HG03103 (cell line): ENCODE results near the gene CALCOCO1.

Experiments used
- ATAC-seq: cut with Tn5 transposase; IDR thresholded peaks from one replicate; pipeline ENCODE4 v1.9.1; 2021; ENCODE audit warnings: low read depth; ENCODE audit not compliant: unreplicated experiment

The CALCOCO1 gene

GRCh38 chr12:53674977-53675700 lies 52.1 kb downstream of the CALCOCO1 start:
- no peak for ATAC-seq

DNA sequence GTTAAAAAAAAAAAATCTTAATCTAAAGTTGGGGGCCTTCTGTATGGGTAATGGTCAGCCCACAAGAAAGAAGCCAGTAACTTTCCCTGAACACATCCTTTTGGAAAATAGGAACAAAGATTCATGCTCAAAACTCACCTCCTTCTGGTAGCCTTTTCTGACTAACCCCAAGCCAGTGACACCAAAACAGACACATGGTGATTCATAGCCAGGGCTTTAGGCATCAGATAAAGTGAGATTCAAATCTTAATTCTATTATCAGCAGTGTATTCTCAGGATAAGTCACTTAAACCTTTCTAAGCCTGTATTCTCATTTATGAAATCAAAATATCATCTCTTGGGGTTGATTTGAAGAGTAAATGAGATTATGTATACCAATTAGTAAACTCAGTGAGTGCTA lies 56.3 kb downstream of the CALCOCO1 start:
- ATAC-seq, result no peak

DNA sequence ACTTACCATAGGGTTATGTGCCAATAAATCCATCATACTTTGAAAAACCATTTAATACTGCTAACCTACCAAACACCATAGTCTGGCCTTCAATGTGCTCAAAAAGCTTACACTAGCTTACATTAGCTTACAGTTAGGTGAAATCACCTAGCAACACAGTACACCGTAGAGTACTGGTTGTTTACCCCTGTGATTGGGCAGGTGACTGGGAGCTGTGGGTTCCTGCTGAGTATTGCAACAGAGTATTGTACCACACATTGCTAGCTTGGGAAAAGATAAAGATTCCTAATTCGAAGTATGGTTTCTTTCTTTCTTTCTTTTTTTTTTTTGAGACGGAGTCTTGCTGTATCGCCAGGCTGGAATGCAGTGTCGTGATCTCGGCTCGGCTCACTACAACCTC lies 56.9 kb downstream of the CALCOCO1 start:
- no peak for ATAC-seq

- no peak for ATAC-seq
Observed at GRCh38 chr12:53667080-53667479, 60.2 kb downstream of the CALCOCO1 start.

DNA sequence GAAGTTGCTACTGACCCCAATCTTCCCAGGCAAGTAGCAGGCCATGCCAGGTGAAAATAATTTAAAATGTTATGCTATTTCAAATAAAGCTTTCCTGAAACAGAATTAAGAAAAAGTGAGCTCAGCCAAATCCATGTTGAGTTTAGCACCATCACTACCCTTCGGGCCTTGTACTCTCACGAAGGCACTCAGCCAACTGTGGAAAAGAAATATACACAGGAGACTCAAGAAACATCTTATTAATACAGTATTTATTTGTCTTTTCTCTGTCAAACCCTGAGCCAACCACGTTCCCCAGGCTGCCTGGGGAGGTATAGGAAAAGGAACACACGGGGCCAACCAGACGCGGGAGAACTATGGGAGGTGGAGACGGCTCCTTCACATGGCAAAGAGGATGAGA lies 62.3 kb downstream of the CALCOCO1 start:
- no peak for ATAC-seq

DNA sequence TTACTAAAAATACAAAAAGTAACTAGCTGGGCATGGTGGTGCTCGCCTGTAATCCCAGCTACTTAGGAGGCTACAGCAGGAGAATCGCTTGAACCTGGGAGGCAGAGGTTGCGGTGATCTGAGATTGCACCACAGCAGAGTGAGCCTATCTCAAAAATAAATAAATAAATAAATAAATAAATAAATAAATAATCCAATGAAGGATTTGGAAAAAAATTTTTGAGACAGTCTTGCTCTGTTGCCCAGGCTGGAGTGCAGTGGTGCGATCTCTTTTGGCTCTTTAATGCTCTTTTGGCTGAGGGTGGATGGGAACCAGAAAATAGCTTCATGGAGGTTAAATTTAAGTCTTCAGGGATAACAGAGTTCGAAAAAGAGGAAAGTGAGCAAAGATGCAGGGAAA lies 63.1 kb downstream of the CALCOCO1 start:
- ATAC-seq, result no peak

- no peak for ATAC-seq
Observed at GRCh38 chr12:53660041-53660440, 67.2 kb downstream of the CALCOCO1 start.

DNA sequence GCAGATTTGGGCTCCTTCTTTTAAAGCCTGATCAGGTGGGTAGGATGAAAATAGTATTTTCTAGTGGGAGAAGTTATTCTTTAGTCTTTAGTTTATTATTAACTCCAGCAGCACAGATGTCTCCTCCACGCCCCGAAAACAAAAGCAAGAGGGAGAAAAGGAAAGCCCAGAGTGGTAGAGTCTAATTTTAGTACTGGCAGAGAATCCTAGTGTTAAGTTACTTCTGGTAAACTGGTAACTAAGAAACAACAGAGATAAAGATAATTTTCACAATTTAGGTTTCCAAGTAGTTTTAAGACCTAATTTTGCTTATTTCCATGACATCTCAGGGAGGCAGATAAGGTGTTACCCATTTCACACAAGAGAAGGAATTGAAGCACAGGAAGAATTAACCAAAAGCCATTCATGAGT lies 67.7 kb downstream of the CALCOCO1 start:
- no peak for ATAC-seq

DNA sequence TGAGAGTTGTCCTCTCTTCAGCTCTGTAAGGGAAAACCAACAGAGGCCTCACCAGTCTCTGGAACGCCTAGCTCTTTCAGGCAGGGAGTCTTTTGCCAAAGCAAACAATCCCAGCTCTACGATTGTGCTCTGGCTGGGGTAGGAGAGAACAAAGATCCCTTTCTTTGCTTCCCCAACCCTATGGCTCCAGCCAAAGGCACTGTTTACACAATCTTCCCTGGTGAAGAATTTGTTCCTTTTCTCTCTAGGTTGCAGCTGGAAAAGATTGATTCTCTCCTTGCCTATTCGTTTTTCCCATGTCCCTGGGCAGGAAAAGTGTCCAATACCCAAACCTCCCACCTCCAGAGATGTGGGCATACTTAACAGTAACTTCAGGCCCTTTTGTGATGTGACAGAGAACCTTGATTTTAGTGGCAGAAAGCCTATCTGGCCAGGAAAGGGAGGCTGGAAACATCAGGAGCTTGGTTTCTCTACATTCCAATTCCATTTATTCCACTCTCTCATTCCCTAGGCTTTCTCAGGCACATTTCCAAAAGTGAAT lies 68.2 kb downstream of the CALCOCO1 start:
- ATAC-seq, result no peak
